B cell (primary cell): ENCODE data around the gene RNASET2. TPM values are rescaled to one million over a fixed set of nuclear protein-coding genes. Genes with fewer than 3 reads are reported as not detected.
A peak's percentile ranks its signal among the peaks of the same experiment; 100 is the strongest.

ENCODE experiments used
- ATAC-seq: fragments of 200-7000 bp; cut with Tn5 transposase; one replicate; pipeline ENCODE4 v1.10.0; 2021; ENCODE audit warnings: low read depth, mild to moderate bottlenecking, moderate number of reproducible peaks, moderate library complexity
- CTCF ChIA-PET: fragments of 350-600 bp; sonication (Branson Sonifier 250); formaldehyde crosslinking; loops from one replicate; lab custom pipeline; 2021; ENCODE audit warnings: antibody characterized with exemption, inconsistent platforms; lab: Charles Lee
- POLR2A ChIA-PET: fragments of 350-600 bp; sonication (Branson Sonifier 250); formaldehyde crosslinking; loops from one replicate; lab custom pipeline; 2021; ENCODE audit warnings: antibody characterized with exemption; lab: Charles Lee
- DNase-seq: peaks from one replicate; pipeline ENCODE4 v3.0.0; 2013
- H2AFZ ChIP-seq: 2 replicates; pipeline ENCODE4 v1.6.1; 2012; ENCODE audit warnings: mild to moderate bottlenecking, low read depth, low read length; ENCODE audit not compliant: insufficient read depth, poor library complexity, severe bottlenecking
- H3K27ac ChIP-seq, 2 donors: 1 replicate in 1 of 2; 2 replicates in 1 of 2; pipeline ENCODE4 v1.5.1; 2012 to 2013; ENCODE audit warnings: low read length in 2 of 2, mild to moderate bottlenecking in 2 of 2, moderate library complexity in 1 of 2
- H3K27me3 ChIP-seq, 4 experiments: fragments of 200-600 bp in 1 of 4; sonication (generic) in 1 of 4; replicated peaks in 1 of 4; 1 replicate in 2 of 4; 2 replicates in 2 of 4; pipeline versions ENCODE4 v1.6.1 to v1.7.0; 2013 to 2016; ENCODE audit warnings: low read length in 3 of 4, mild to moderate bottlenecking in 2 of 4, mixed read lengths in 1 of 4, moderate library complexity in 1 of 4; ENCODE audit not compliant: insufficient read depth in 4 of 4, control insufficient read depth in 3 of 4; ENCODE audit errors: control extremely low read depth in 1 of 4
- H3K36me3 ChIP-seq, 2 experiments: replicated peaks in 1 of 2; 1 replicate in 1 of 2; 2 replicates in 1 of 2; pipeline versions ENCODE4 v1.6.1 to v1.7.1; 2013; ENCODE audit warnings: low read length in 1 of 2; ENCODE audit not compliant: insufficient read depth in 2 of 2, control insufficient read depth in 1 of 2; ENCODE audit errors: control extremely low read depth in 1 of 2, extremely low read depth in 1 of 2
- H3K4me1 ChIP-seq, 2 donors: fragments of 200-600 bp in 1 of 2; sonication (generic) in 1 of 2; 1 replicate in 1 of 2; 2 replicates in 1 of 2; pipeline versions ENCODE4 v1.5.1 to v1.6.1; 2013 to 2017; ENCODE audit warnings: low read length in 2 of 2; ENCODE audit not compliant: control insufficient read depth in 2 of 2, insufficient read depth in 2 of 2
- H3K4me2 ChIP-seq: replicated peaks from 2 replicates; pipeline ENCODE3; 2012; ENCODE audit warnings: mild to moderate bottlenecking, low read depth, low read length; ENCODE audit not compliant: poor library complexity, severe bottlenecking
- H3K4me3 ChIP-seq, 5 experiments: fragments of 200-600 bp in 1 of 5; sonication (generic) in 1 of 5; 1 replicate in 3 of 5; 2 replicates in 2 of 5; pipeline versions ENCODE4 v1.5.1 to v1.7.0; 2011 to 2016; ENCODE audit warnings: low read length in 4 of 5, mild to moderate bottlenecking in 4 of 5, low read depth in 2 of 5, control low read depth in 1 of 5, moderate library complexity in 1 of 5; ENCODE audit not compliant: insufficient read depth in 1 of 5; ENCODE audit errors: control extremely low read depth in 1 of 5, extremely low read depth in 1 of 5
- H3K79me2 ChIP-seq: fragments of 200-600 bp; sonication (generic); one replicate; pipeline ENCODE4 v1.6.0; 2016; ENCODE audit warnings: low read length; ENCODE audit not compliant: control insufficient read depth, insufficient read depth
- H3K9ac ChIP-seq: fragments of 200-600 bp; sonication (generic); 2 replicates; pipeline ENCODE4 v1.6.1; 2017; ENCODE audit warnings: mild to moderate bottlenecking, low read length, moderate library complexity
- H3K9me3 ChIP-seq, 3 donors: one replicate each; pipeline versions ENCODE4 v1.6.1 to v1.7.1; 2013; ENCODE audit warnings: low read length in 2 of 3; ENCODE audit not compliant: control insufficient read depth in 2 of 3, insufficient read depth in 1 of 3; ENCODE audit errors: control extremely low read depth in 1 of 3
- H4K20me1 ChIP-seq: 2 replicates; pipeline ENCODE4 v1.6.0; 2012; ENCODE audit warnings: mild to moderate bottlenecking, low read length; ENCODE audit not compliant: insufficient read depth, control insufficient read depth, poor library complexity, severe bottlenecking
- H3K27ac Mint-ChIP-seq: one replicate; pipeline ENCODE4 v1.8.0; 2021; ENCODE audit warnings: mixed read lengths
- H3K27me3 Mint-ChIP-seq: one replicate; pipeline ENCODE4 v1.8.0; 2021; ENCODE audit warnings: mixed read lengths
- H3K4me1 Mint-ChIP-seq: one replicate; pipeline ENCODE4 v1.8.0; 2021; ENCODE audit warnings: mixed read lengths
- H3K4me3 Mint-ChIP-seq: one replicate; pipeline ENCODE4 v1.8.0; 2021; ENCODE audit warnings: mixed read lengths
- H3K9me3 Mint-ChIP-seq: one replicate; pipeline ENCODE4 v1.8.0; 2022; ENCODE audit warnings: mixed read lengths; ENCODE audit not compliant: insufficient read depth
- CTCF ChIP-seq: fragments of 200-600 bp; IDR thresholded peaks from one replicate; pipeline ENCODE4 v1.8.0; 2022; ENCODE audit warnings: antibody characterized with exemption, mild to moderate bottlenecking
- EZH2 ChIP-seq: IDR thresholded peaks from 2 replicates; pipeline ENCODE4 v1.6.1; 2012; ENCODE audit warnings: borderline replicate concordance, low read depth, mild to moderate bottlenecking, moderate library complexity, low read length; ENCODE audit not compliant: insufficient read depth, poor library complexity, severe bottlenecking
- WGBS: methylation state at CpG from one replicate; pipeline ENCODE4 v1.1.5; 2013; ENCODE audit warnings: missing lambda C conversion rate; ENCODE audit not compliant: insufficient coverage; 5-methylcytosine and 5-hydroxymethylcytosine counted together
- intact Hi-C: fragments of 100-400 bp; cut with micrococcal nuclease; formaldehyde crosslinking; loops from one replicate; pipeline ENCODE4 v1.10.0; 2022
- polyA plus RNA-seq: library from polyadenylated mRNA; depleted of rRNA; stranded (reverse); fragments of >200 nt; gene quantifications from 2 replicates; pipeline ENCODE4 v1.2.3, GENCODE V29; 2012
- total RNA-seq, 2 donors: library from RNA; stranded (reverse); fragments of 120-200 nt in 1 of 2; gene quantifications; 1 replicate in 1 of 2; 2 replicates in 1 of 2; pipeline versions ENCODE4 v1.2.3 to v1.2.4, GENCODE V29; 2013 to 2022

RNASET2 gene
- total and polyA plus RNA-seq, 2 donors (not counting 1 experiment from before 2014, with no cell fraction given): 293 to 330 TPM

DNA sequence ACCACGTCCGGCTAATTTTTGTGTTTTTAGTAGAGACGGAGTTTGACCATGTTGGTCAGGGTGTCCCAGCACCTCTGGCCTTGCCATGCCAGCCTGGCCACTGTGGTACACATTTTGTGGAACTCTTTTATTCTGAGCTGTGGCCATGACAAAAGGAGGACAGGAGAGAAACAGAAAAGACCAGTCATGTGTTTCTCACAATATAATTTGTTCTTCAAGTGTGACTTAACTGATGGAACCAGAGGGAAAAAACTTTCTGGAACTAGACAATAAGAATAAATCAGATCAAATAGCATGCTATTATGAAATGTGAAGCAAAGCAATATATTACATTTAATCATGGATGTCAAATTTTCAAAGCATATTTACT is 4.2 kb upstream of the RNASET2 start:
- Histone ChIP-seq H3K27me3 (no peaks in the 10 kb centered on the region), H3K27ac (peak overlapping the region in 1 of 2 donors; percentile 98), H3K79me2 (peaks cover 16% of the 10 kb centered on the region), H4K20me1 (peaks cover 7% of the 10 kb centered on the region), H3K4me1 (peaks cover 32 to 43% of the 10 kb centered on the region in 2 donors), H3K36me3 (no peaks in the 10 kb centered on the region), H3K9me3 (peaks cover 0 to 4% (median 0%) of the 10 kb centered on the region in 3 donors), H3K4me3 (no peak overlapping the region), H2AFZ (no peak overlapping the region), H3K9ac (no peak overlapping the region), H3K4me2 (no peak overlapping the region)
- DNase-seq (no peak), ATAC-seq (no peak)
- Mint-ChIP-seq H3K4me3 (no peak overlapping the region), H3K27ac (peak overlapping the region; percentile 100), H3K9me3 (no peaks in the 10 kb centered on the region), H3K4me1 (peaks cover 48% of the 10 kb centered on the region), H3K27me3 (no peaks in the 10 kb centered on the region)
- CTCF ChIA-PET: interaction anchor here (0.9 to 9.7 kb wide), 4 partner anchors 11 to 186 kb away, joined by 3 to 117 read pairs (median 5); no protein-coding TSS in a partner anchor
- intact Hi-C loops: no loop called here
- TF ChIP-seq EZH2 (no peak), CTCF (no peak)
- WGBS: 96% methylated on average over 3 of the region's 3 CpGs
- POLR2A ChIA-PET: interaction anchor here (1.6 kb wide), 1 partner anchor 10 kb away, joined by 11 read pairs; no protein-coding TSS in a partner anchor

DNA sequence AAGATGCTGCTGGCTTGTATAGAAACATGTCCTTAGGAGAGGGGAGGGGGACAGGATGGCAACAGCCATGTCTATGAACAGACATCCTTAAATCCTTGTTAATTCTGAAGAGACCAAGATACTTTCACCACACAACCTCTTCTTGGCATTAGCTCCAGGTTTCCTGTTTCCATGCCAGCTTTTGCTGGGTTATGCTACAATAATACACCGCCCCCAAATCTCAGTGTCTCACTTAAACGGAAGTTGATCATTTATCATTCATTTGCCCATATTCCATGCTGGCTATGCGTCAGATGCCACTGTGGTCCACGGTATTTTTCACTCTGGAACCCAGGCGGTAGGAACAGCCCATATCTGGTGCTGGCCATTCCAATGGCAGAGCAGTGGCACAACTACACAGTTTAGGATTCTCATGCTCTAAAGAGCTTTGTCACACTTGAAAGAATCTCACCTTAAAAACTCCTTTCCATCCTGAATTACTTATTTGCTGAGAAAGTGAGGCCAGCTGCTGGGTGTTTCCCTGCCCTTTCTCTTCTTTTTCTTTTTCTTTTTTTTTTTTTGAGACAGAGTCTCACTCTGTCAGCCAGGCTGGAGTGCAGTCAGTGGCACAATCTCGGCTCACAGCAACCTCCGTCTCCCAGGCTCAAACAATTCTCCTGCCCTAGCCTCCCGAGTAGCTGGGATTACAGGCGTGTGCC is 3.7 kb upstream of the RNASET2 start:
- peak overlapping the region; percentile 63 for H2AFZ ChIP-seq
- Mint-ChIP-seq H3K9me3 (no peaks in the 10 kb centered on the region), H3K27me3 (no peaks in the 10 kb centered on the region), H3K4me3 (peak overlapping the region; percentile 93), H3K27ac (peak overlapping the region; percentile 100), H3K4me1 (peaks cover 51% of the 10 kb centered on the region)
- 66% methylated on average over 7 of the region's 9 CpGs for WGBS
- intact Hi-C loops: loop anchor here (1.0 to 5.0 kb wide), 2 partner anchors 10 to 618 kb away; partner anchors contain the start of gene SFT2D1
- TF ChIP-seq EZH2: no peak
- H3K9ac ChIP-seq: peak overlapping the region; percentile 47
- H3K27ac ChIP-seq: peak overlapping the region; percentile 94 to 98
- DNase-seq (no peak), ATAC-seq (no peak)
- peaks cover 0 to 4% (median 0%) of the 10 kb centered on the region in 3 donors for H3K9me3 ChIP-seq
- peak overlapping the region; percentile 74 for H3K4me2 ChIP-seq
- H3K4me3 ChIP-seq: peak overlapping the region in 2 of 5 experiments; percentile 38 to 56
- ChIA-PET CTCF (interaction anchor here (0.8 to 9.7 kb wide), 6 partner anchors 10 to 185 kb away, joined by 3 to 117 read pairs (median 4); no protein-coding TSS in a partner anchor), POLR2A (interaction anchor here (0.6 to 1.6 kb wide), 4 partner anchors 9 to 158 kb away, joined by 3 to 11 read pairs (median 4); no protein-coding TSS in a partner anchor)
- no peaks in the 10 kb centered on the region for H3K36me3 ChIP-seq
- H3K79me2 ChIP-seq: peaks cover 21% of the 10 kb centered on the region
- peaks cover 32 to 43% of the 10 kb centered on the region in 2 donors for H3K4me1 ChIP-seq
- H3K27me3 ChIP-seq: no peaks in the 10 kb centered on the region
- peaks cover 10% of the 10 kb centered on the region for H4K20me1 ChIP-seq
